ENCODE measurements around the gene PAQR7. TPM values are rescaled to one million over a fixed set of nuclear protein-coding genes. Genes with fewer than 3 reads are reported as not detected.
A peak's percentile ranks its signal among the peaks of the same experiment; 100 is the strongest.

Gene PAQR7
- total RNA-seq, 1 experiment from 2014 or later: 4.4 TPM

DNA sequence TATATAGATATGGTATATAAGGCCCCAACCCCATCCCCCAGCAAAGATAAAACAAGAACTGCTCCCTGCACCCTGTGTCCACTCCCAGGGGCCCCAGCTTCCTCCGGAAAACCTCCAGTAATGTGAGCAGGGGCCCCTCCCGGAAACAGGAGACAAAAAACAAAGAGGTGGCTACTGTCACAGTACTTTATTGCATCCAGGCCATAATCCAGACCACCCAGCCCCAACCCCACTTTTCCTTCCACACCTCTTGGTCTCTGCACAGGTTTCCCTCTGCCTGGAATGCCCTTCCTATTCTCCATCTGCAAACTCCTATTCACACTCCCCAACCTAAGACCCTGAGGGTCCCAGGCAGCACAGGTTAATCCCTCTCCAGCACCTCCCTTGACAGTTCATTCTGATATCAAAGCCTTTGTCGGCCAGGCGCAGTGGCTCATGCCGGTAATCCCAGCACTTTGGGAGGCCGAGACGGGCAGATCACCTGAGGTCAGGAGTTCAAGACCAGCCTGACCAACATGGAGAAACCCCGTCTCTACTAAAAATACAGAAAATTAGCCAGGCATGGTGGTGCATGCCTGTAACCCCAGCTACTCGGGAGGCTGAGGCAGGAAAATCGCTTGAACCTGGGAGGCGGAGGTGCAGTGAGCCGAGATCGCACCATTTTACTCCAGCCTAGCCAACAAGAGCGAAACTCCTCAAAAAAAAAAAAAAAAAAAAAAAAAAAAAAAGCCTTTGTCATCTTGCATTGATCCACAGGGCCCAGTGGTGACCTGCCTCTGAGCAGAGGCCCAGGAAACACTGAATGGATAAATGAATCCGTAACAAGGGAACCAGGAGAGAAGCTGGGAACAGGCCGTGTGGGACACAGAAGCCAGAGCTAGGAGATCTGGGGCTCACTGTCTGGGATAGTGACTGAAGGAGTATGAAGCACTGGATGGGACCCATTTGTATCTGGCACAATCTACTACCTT is 13.9 kb downstream of the PAQR7 start:
- H3K9me3 Mint-ChIP-seq (ENCODE audit: unreplicated experiment): no peaks in the 10 kb centered on the region
- H3K4me3 Mint-ChIP-seq (ENCODE audit: unreplicated experiment): no peak overlapping the region
- no peaks in the 10 kb centered on the region for H3K36me3 Mint-ChIP-seq (ENCODE audit: insufficient read depth, unreplicated experiment)
- H3K27me3 Mint-ChIP-seq (ENCODE audit: insufficient read depth, unreplicated experiment): no peaks in the 10 kb centered on the region
- H3K4me1 Mint-ChIP-seq (ENCODE audit: insufficient read depth, unreplicated experiment): peaks cover 18% of the 10 kb centered on the region
- ChIA-PET POLR2A (interaction anchor here (0.7 to 1.5 kb wide), 3 partner anchors 9 to 317 kb away, joined by 3 to 6 read pairs (median 4); no protein-coding TSS in a partner anchor), CTCF (interaction anchor here (0.6 to 0.8 kb wide), 3 partner anchors 9 to 314 kb away, joined by 3 to 4 read pairs (median 3); no protein-coding TSS in a partner anchor)
- H3K27ac Mint-ChIP-seq (ENCODE audit: low read depth, unreplicated experiment): no peak overlapping the region
- TF ChIP-seq, protein P1, sequence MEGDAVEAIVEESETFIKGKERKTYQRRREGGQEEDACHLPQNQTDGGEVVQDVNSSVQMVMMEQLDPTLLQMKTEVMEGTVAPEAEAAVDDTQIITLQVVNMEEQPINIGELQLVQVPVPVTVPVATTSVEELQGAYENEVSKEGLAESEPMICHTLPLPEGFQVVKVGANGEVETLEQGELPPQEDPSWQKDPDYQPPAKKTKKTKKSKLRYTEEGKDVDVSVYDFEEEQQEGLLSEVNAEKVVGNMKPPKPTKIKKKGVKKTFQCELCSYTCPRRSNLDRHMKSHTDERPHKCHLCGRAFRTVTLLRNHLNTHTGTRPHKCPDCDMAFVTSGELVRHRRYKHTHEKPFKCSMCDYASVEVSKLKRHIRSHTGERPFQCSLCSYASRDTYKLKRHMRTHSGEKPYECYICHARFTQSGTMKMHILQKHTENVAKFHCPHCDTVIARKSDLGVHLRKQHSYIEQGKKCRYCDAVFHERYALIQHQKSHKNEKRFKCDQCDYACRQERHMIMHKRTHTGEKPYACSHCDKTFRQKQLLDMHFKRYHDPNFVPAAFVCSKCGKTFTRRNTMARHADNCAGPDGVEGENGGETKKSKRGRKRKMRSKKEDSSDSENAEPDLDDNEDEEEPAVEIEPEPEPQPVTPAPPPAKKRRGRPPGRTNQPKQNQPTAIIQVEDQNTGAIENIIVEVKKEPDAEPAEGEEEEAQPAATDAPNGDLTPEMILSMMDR (IDR thresholded peaks at IDR 0.05; ENCODE audit: unreplicated experiment): no peak
- intact Hi-C loops (cut with micrococcal nuclease): no loop called here
- no peak for DNase-seq (ENCODE audit: unreplicated experiment)
- BruUV-seq (replicated peaks): no TSS peak

DNA sequence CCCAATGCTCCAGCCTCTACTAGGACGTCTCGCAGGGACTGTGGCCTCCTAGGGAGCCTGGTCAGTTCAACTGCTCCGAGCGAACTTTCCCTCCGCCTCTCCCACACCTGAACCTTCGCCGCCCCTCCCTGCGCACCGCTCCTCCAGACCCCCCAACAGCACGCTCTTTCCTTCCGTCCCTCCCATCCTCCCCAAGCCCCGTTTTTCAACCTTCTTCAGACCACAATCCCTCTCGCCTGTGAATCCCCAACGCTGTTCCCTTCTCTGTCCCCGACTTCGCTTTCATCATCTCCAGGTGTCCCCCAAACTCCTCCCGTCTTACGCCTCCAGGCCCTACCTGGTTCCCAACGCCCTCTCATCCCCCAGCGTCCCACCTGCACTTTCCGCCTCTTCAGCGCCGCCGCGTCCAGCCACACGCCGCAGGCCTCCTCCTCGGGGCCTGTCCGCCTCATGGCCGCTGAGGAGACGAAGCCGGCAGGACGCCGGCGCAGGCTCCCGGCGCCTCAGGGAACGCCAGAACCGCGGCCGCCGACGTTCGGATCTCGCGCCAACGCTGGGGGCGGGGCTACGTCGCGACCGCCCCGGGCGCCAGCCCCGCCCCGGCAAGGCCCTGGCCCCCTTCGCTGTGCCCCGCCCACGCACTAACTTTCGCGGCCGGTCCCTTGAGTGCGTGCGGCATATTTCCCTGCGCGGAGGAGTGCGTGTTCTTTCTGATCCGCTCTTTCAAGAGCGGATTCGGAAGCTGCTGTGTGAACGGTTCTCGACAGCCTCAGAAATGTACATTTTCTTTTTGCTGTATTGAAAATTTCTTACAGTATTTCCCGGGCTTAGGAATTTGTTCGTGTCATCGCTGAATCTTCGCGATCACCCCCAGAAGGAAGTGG is 16.4 kb downstream of the PAQR7 start, which contains the start of gene AUNIP:
AUNIP (minus strand) TSS at position 552 of the 884 bp plus-strand sequence; CDS start at position 452, 100 bp downstream.
- TF ChIP-seq, protein P1 (IDR thresholded peaks at IDR 0.05; ENCODE audit: unreplicated experiment): no peak
- H3K9me3 Mint-ChIP-seq (ENCODE audit: unreplicated experiment): no peaks in the 10 kb centered on the region
- ChIA-PET CTCF (interaction anchor here (1.1 kb wide), 1 partner anchor 33 kb away, joined by 3 read pairs; no protein-coding TSS in a partner anchor), POLR2A (interaction anchor here (0.7 to 2.8 kb wide), 14 partner anchors 11 to 138 kb away, joined by 3 to 15 read pairs (median 5); partner anchors contain the start of genes MTFR1L, PAFAH2 and PAQR7)
- no TSS peak for BruUV-seq (replicated peaks)
- H3K27ac Mint-ChIP-seq (ENCODE audit: low read depth, unreplicated experiment): peak within 1 kb of the TSS; percentile 93
- peak within 1 kb of the TSS; percentile 97 for H3K4me3 Mint-ChIP-seq (ENCODE audit: unreplicated experiment)
- H3K36me3 Mint-ChIP-seq (ENCODE audit: insufficient read depth, unreplicated experiment): no peaks in the 10 kb centered on the region
- peak; percentile 86 for DNase-seq (ENCODE audit: unreplicated experiment)
- intact Hi-C loops (cut with micrococcal nuclease): loop anchor here (1.0 to 2.0 kb wide), 2 partner anchors 31 to 38 kb away; no protein-coding TSS in a partner anchor
- H3K4me1 Mint-ChIP-seq (ENCODE audit: insufficient read depth, unreplicated experiment): peaks cover 23% of the 10 kb centered on the region
- H3K27me3 Mint-ChIP-seq (ENCODE audit: insufficient read depth, unreplicated experiment): no peaks in the 10 kb centered on the region

- TF ChIP-seq, protein P1 (IDR thresholded peaks at IDR 0.05; ENCODE audit: unreplicated experiment): no peak
- Mint-ChIP-seq H3K4me1 (ENCODE audit: insufficient read depth, unreplicated experiment) (peaks cover 23% of the 10 kb centered on the region), H3K36me3 (ENCODE audit: insufficient read depth, unreplicated experiment) (no peaks in the 10 kb centered on the region), H3K9me3 (ENCODE audit: unreplicated experiment) (no peaks in the 10 kb centered on the region), H3K4me3 (ENCODE audit: unreplicated experiment) (peak overlapping the region; percentile 97), H3K27ac (ENCODE audit: low read depth, unreplicated experiment) (peak overlapping the region; percentile 93), H3K27me3 (ENCODE audit: insufficient read depth, unreplicated experiment) (no peaks in the 10 kb centered on the region)
- CTCF ChIA-PET: interaction anchor here (0.7 to 1.1 kb wide), 2 partner anchors 14 to 33 kb away, joined by 3 read pairs; no protein-coding TSS in a partner anchor
- POLR2A ChIA-PET: interaction anchor here (0.6 to 2.8 kb wide), 13 partner anchors 8 to 139 kb away, joined by 3 to 15 read pairs (median 4); partner anchors contain the start of genes MTFR1L, PAFAH2 and PAQR7
- intact Hi-C loops (cut with micrococcal nuclease): loop anchor here (1.0 to 2.0 kb wide), 2 partner anchors 32 to 38 kb away; no protein-coding TSS in a partner anchor
- peak; percentile 42 for DNase-seq (ENCODE audit: unreplicated experiment)
- BruUV-seq (replicated peaks): TSS peak; percentile 38
Measured at GRCh38 chr1:25858494-25858893, 17.0 kb downstream of the PAQR7 start.

Measured in MCF 10A (cell line).